HepG2 (cell line): ENCODE results near the gene CTRL. TPM values are rescaled to one million over a fixed set of nuclear protein-coding genes. Genes with fewer than 3 reads are reported as not detected.

ENCODE experiments used
- ATAC-seq: fragments of 200-7000 bp; cut with Tn5 transposase; 3 replicates; pipeline ENCODE4 v1.9.1; 2020; ENCODE audit warnings: mild to moderate bottlenecking, moderate library complexity
- BruUV-seq: library from RNA; stranded (reverse); fragments of 400-500 nt; replicated peaks from 2 replicates; lab custom pipeline; 2021; lab: Mats Ljungman, UMichigan
- CTCF ChIA-PET: fragments of 300-600 bp; formaldehyde crosslinking; extraction: SDS; loops from one replicate; lab custom pipeline; 2021; ENCODE audit warnings: low total read pairs, inconsistent platforms, low intra/inter-chr PET ratio; lab: Yijun Ruan, JAX
- POLR2A ChIA-PET: fragments of 350-600 bp; sonication (Branson Sonifier 250); formaldehyde crosslinking; loops from one replicate; lab custom pipeline; 2020; ENCODE audit warnings: antibody characterized with exemption, inconsistent platforms; lab: Yijun Ruan, JAX
- DNase-seq: peaks from one replicate; pipeline ENCODE4 v3.0.0-alpha.2; 2015; ENCODE audit warnings: low spot score
- FAIRE-seq: peaks from 3 replicates; lab custom pipeline; 2011; peaks lifted over from hg19 to GRCh38; lab: Jason Lieb, UNC
- H2AFZ ChIP-seq: one replicate; pipeline ENCODE4 v1.6.1; 2011; ENCODE audit warnings: low read length, inconsistent platforms
- H3K27ac ChIP-seq: fragments of 300-600 bp; 3 replicates; pipeline ENCODE4 v1.8.0; 2011; ENCODE audit warnings: mixed run types, mild to moderate bottlenecking, mixed read lengths, low read length, inconsistent platforms; ENCODE audit not compliant: insufficient read depth; ENCODE audit errors: extremely low read length
- H3K27me3 ChIP-seq, 2 experiments: fragments of 200-600 bp in 1 of 2; 2 replicates in 1 of 2; 3 replicates in 1 of 2; pipeline versions ENCODE4 v1.6.0 to v1.8.0; 2011; ENCODE audit warnings: low read length in 2 of 2, mild to moderate bottlenecking in 2 of 2, moderate library complexity in 2 of 2, inconsistent platforms in 1 of 2; ENCODE audit not compliant: insufficient read depth in 2 of 2, control insufficient read depth in 1 of 2
- H3K36me3 ChIP-seq, 2 experiments: fragments of 200-600 bp in 1 of 2; replicated peaks in 1 of 2; 2 replicates in 1 of 2; 3 replicates in 1 of 2; pipeline versions ENCODE4 v1.5.1 to v1.8.0; 2011; ENCODE audit warnings: low read length in 2 of 2, inconsistent platforms in 1 of 2; ENCODE audit not compliant: insufficient read depth in 2 of 2, control insufficient read depth in 1 of 2
- H3K4me1 ChIP-seq: 2 replicates; pipeline ENCODE4 v1.5.1; 2012; ENCODE audit warnings: low read length, inconsistent platforms; ENCODE audit not compliant: insufficient read depth
- H3K4me2 ChIP-seq: 2 replicates; pipeline ENCODE4 v1.6.0; 2011; ENCODE audit warnings: low read depth, low read length, inconsistent platforms
- H3K4me3 ChIP-seq, 3 experiments: fragments of 200-600 bp in 1 of 3; sonication (generic), shearing (Covaris generic) in 1 of 3; replicated peaks in 1 of 3; 2 replicates each; pipeline ENCODE4 v1.5.1; 2011 to 2016; ENCODE audit warnings: low read length in 3 of 3, inconsistent platforms in 2 of 3, low read depth in 2 of 3, mild to moderate bottlenecking in 2 of 3, control low read depth in 1 of 3, mixed read lengths in 1 of 3; ENCODE audit not compliant: insufficient read depth in 1 of 3
- H3K79me2 ChIP-seq: one replicate; pipeline ENCODE4 v1.6.1; 2011; ENCODE audit warnings: low read length, inconsistent platforms; ENCODE audit not compliant: insufficient read depth
- H3K9ac ChIP-seq: 2 replicates; pipeline ENCODE4 v1.6.0; 2011; ENCODE audit warnings: mild to moderate bottlenecking, low read depth, low read length, inconsistent platforms; ENCODE audit not compliant: insufficient read depth
- H3K9me3 ChIP-seq: 2 replicates; pipeline ENCODE4 v1.5.1; 2012; ENCODE audit warnings: mild to moderate bottlenecking, low read length
- H4K20me1 ChIP-seq: 2 replicates; pipeline ENCODE4 v1.6.0; 2011; ENCODE audit warnings: inconsistent platforms, mild to moderate bottlenecking, low read length, moderate library complexity; ENCODE audit not compliant: insufficient read depth
- ATF5 ChIP-seq: sonication (generic); formaldehyde crosslinking; IDR thresholded peaks from 2 replicates; pipeline ENCODE4 v1.4.0; 2020; ENCODE audit warnings: mild to moderate bottlenecking, low read depth, missing genetic modification reagents
- CERS6 ChIP-seq: sonication (generic); formaldehyde crosslinking; IDR thresholded peaks from 2 replicates; pipeline ENCODE4 v1.5.0; 2020; ENCODE audit warnings: missing genetic modification reagents
- E2F5 ChIP-seq: sonication (generic); formaldehyde crosslinking; conservative IDR thresholded peaks from 2 replicates; pipeline ENCODE4 v1.4.0; 2020; ENCODE audit warnings: missing genetic modification reagents
- GTF3A ChIP-seq: sonication (generic); formaldehyde crosslinking; conservative IDR thresholded peaks from 2 replicates; pipeline ENCODE4 v1.4.0; 2020; ENCODE audit warnings: mild to moderate bottlenecking, missing genetic modification reagents
- IKZF4 ChIP-seq: sonication (generic); formaldehyde crosslinking; IDR thresholded peaks from 2 replicates; pipeline ENCODE4 v1.5.1; 2020; ENCODE audit warnings: borderline replicate concordance, mild to moderate bottlenecking, low read depth, missing genetic modification reagents; ENCODE audit errors: not compliant biosample characterization
- ISX ChIP-seq: sonication (generic); formaldehyde crosslinking; conservative IDR thresholded peaks from 2 replicates; pipeline ENCODE4 v1.5.0; 2020; ENCODE audit warnings: missing genetic modification reagents
- KDM3A ChIP-seq: IDR thresholded peaks from 2 replicates; pipeline ENCODE4 v1.6.1; 2018; ENCODE audit warnings: low read depth, missing compliant biosample characterization
- KLF13 ChIP-seq: sonication (generic); formaldehyde crosslinking; IDR thresholded peaks from 2 replicates; pipeline ENCODE4 v1.4.0; 2020; ENCODE audit warnings: mild to moderate bottlenecking, missing genetic modification reagents
- U2AF1 ChIP-seq: fragments of 200-400 bp; formaldehyde crosslinking; optimal IDR thresholded peaks from 2 replicates; pipeline ENCODE3; 2017; ENCODE audit warnings: mild to moderate bottlenecking, low read depth, low read length
- ZBTB7B ChIP-seq: sonication (generic); formaldehyde crosslinking; IDR thresholded peaks from 2 replicates; pipeline ENCODE4 v1.4.0; 2020; ENCODE audit warnings: missing genetic modification reagents
- ZFP36L1 ChIP-seq: sonication (generic); formaldehyde crosslinking; IDR thresholded peaks from 2 replicates; pipeline ENCODE4 v1.8.0; 2022; ENCODE audit warnings: mild to moderate bottlenecking, missing genetic modification reagents, moderate library complexity
- ZHX1 ChIP-seq: sonication (generic); formaldehyde crosslinking; IDR thresholded peaks from 2 replicates; pipeline ENCODE4 v1.8.1; 2022; ENCODE audit warnings: low read depth, mild to moderate bottlenecking, missing genetic modification reagents
- ZNF563 ChIP-seq: sonication (generic); formaldehyde crosslinking; IDR thresholded peaks from 2 replicates; pipeline ENCODE4 v1.8.0; 2022; ENCODE audit warnings: mild to moderate bottlenecking, moderate library complexity, missing genetic modification reagents
- ZNF598 ChIP-seq: sonication (generic); formaldehyde crosslinking; IDR thresholded peaks from 2 replicates; pipeline ENCODE4 v1.5.1; 2020; ENCODE audit warnings: mild to moderate bottlenecking, missing genetic modification reagents, borderline replicate concordance
- ZNF768 ChIP-seq: sonication (generic); formaldehyde crosslinking; IDR thresholded peaks from 2 replicates; pipeline ENCODE4 v1.4.0; 2020; ENCODE audit warnings: missing genetic modification reagents
- ZSCAN30 ChIP-seq: sonication (generic); formaldehyde crosslinking; IDR thresholded peaks from 2 replicates; pipeline ENCODE4 v1.5.0; 2020; ENCODE audit warnings: mild to moderate bottlenecking, missing genetic modification reagents
- WGBS: methylation state at CpG from one replicate; pipeline ENCODE4 v1.1.6; 2017; ENCODE audit warnings: low lambda C conversion rate; 5-methylcytosine and 5-hydroxymethylcytosine counted together
- in situ Hi-C: cut with HindIII; loops from 2 replicates; pipeline ENCODE4 v1.10.0; 2017; ENCODE audit warnings: low pct_unique_long_range_greater_than_20kb; ENCODE audit not compliant: extremely low pct_ligation_motif_present
- intact Hi-C: fragments of 100-400 bp; cut with micrococcal nuclease; formaldehyde crosslinking; loops from one replicate; pipeline ENCODE4 v1.10.0; 2022; ENCODE audit not compliant: unreplicated experiment
- polyA plus RNA-seq, 8 experiments: library from polyadenylated mRNA; depleted of rRNA in 3 of 8; stranded (reverse) in 7 of 8; unstranded in 1 of 8; fragments of >200 nt; fragmentation: Illumina TruSeq in 4 of 8; extraction: Trizol in 4 of 8; gene quantifications; 2 replicates each; pipeline versions ENCODE4 v1.2.1 to v1.2.3, GENCODE V29; 2011 to 2016; ENCODE audit warnings: low read depth in 4 of 8, missing spikeins in 1 of 8, mixed read lengths in 1 of 8; ENCODE audit not compliant: insufficient read depth in 1 of 8
- total RNA-seq, 5 experiments: library from RNA; depleted of rRNA; stranded (reverse); fragments of >200 nt; fragmentation: Illumina TruSeq; extraction: Trizol; gene quantifications; 2 replicates each; pipeline ENCODE4 v1.2.3, GENCODE V29; 2016; ENCODE audit warnings: low read depth in 1 of 5

Gene CTRL
- total and polyA plus RNA-seq, 2 of the 13 experiments (the other 11 are each of a cell fraction or from before 2014, with no cell fraction given) = 1.9 to 2.7 TPM

GRCh38 chr16:67935402-67936123 is 3.9 kb upstream of the CTRL start (continued):
- TF ChIP-seq CERS6 (CRISPR knock-in tag) = no peak
- TF ChIP-seq ZNF598 = peak; percentile 97; the same call in 1 of the 2 replicates
- peak; percentile 76 for TF ChIP-seq ZBTB7B (CRISPR knock-in tag)
- TF ChIP-seq IKZF4 (CRISPR knock-in tag) = no peak
- TF ChIP-seq ZNF768 (CRISPR knock-in tag) = peak; percentile 61; the same call in 1 of the 2 replicates
- no peak; the same call in 1 of the 2 replicates for TF ChIP-seq ATF5 (CRISPR knock-in tag)
- TF ChIP-seq E2F5 (CRISPR knock-in tag) = peak; percentile 45; the same call in 1 of the 2 replicates

- DNase-seq (no peak), FAIRE-seq (peak; percentile 4), ATAC-seq (peak; percentile 8)
- in situ Hi-C loops (loop anchor here (10.0 kb wide), 1 partner anchor 270 kb away; the partner anchor contains the start of genes ACD, C16orf86, ENKD1 and PARD6A), intact Hi-C loops (loop anchor here (1.0 kb wide), 2 partner anchors 8 to 105 kb away; no protein-coding TSS in a partner anchor)
- Histone ChIP-seq H3K9ac (peak overlapping the region; percentile 67), H3K36me3 (peaks cover 2 to 6% of the 10 kb centered on the region in 2 experiments; a peak in 2 of 5 replicates), H3K4me3 (peak overlapping the region; percentile 86 to 97 (median 97)), H4K20me1 (no peaks in the 10 kb centered on the region), H3K79me2 (peaks cover 24% of the 10 kb centered on the region), H3K27ac (peak overlapping the region; percentile 35), H3K4me1 (peaks cover 30% of the 10 kb centered on the region), H3K4me2 (peak overlapping the region; percentile 99), H3K9me3 (no peaks in the 10 kb centered on the region), H3K27me3 (no peaks in the 10 kb centered on the region; a peak in 1 of 5 replicates), H2AFZ (no peak overlapping the region)
- 7% methylated on average over 11 of the region's 13 CpGs for WGBS
- ChIA-PET POLR2A (interaction anchor here (0.6 to 4.6 kb wide), 32 partner anchors 9 to 373 kb away, joined by 3 to 40 read pairs (median 5); partner anchors contain the start of genes ACD, CTCF, DDX28 and DPEP2), CTCF (interaction anchor here (2.4 kb wide), 1 partner anchor 119 kb away, joined by 6 read pairs; no protein-coding TSS in a partner anchor)
- TSS peak; percentile 22 for BruUV-seq
- TF ChIP-seq KLF13 (CRISPR knock-in tag) = no peak
- no peak for TF ChIP-seq ISX (CRISPR knock-in tag)
- no peak for TF ChIP-seq ZFP36L1 (CRISPR knock-in tag)
- TF ChIP-seq ZHX1 = 0 out of 2 replicates have a peak, but pooled peaks have one; percentile 12
- peak; percentile 12 for TF ChIP-seq U2AF1
- no peak for TF ChIP-seq GTF3A
- no peak for TF ChIP-seq ZNF563 (CRISPR knock-in tag)
- no peak for TF ChIP-seq ZNF598
- TF ChIP-seq ZSCAN30 (CRISPR knock-in tag) = no peak
- TF ChIP-seq KDM3A = no peak
Measured at GRCh38 chr16:67935101-67935401, 3.4 kb upstream of the CTRL start.
